Ramos (cell line): ENCODE results near the gene IQGAP1.
"Not testable (repeated sequence)": the region's sequence is repeated elsewhere in the genome, so short reads cannot be mapped to it uniquely, and the experiment has no call there.

ENCODE experiments used
- in situ Hi-C: fragments of 300-500 bp; cut with MboI; formaldehyde crosslinking; loops from one replicate; pipeline ENCODE4 v1.14.3; 2022; ENCODE audit warnings: low sequenced_read_pairs; ENCODE audit not compliant: unreplicated experiment

Gene IQGAP1, protein sequence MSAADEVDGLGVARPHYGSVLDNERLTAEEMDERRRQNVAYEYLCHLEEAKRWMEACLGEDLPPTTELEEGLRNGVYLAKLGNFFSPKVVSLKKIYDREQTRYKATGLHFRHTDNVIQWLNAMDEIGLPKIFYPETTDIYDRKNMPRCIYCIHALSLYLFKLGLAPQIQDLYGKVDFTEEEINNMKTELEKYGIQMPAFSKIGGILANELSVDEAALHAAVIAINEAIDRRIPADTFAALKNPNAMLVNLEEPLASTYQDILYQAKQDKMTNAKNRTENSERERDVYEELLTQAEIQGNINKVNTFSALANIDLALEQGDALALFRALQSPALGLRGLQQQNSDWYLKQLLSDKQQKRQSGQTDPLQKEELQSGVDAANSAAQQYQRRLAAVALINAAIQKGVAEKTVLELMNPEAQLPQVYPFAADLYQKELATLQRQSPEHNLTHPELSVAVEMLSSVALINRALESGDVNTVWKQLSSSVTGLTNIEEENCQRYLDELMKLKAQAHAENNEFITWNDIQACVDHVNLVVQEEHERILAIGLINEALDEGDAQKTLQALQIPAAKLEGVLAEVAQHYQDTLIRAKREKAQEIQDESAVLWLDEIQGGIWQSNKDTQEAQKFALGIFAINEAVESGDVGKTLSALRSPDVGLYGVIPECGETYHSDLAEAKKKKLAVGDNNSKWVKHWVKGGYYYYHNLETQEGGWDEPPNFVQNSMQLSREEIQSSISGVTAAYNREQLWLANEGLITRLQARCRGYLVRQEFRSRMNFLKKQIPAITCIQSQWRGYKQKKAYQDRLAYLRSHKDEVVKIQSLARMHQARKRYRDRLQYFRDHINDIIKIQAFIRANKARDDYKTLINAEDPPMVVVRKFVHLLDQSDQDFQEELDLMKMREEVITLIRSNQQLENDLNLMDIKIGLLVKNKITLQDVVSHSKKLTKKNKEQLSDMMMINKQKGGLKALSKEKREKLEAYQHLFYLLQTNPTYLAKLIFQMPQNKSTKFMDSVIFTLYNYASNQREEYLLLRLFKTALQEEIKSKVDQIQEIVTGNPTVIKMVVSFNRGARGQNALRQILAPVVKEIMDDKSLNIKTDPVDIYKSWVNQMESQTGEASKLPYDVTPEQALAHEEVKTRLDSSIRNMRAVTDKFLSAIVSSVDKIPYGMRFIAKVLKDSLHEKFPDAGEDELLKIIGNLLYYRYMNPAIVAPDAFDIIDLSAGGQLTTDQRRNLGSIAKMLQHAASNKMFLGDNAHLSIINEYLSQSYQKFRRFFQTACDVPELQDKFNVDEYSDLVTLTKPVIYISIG (N-terminal part only)

DNA sequence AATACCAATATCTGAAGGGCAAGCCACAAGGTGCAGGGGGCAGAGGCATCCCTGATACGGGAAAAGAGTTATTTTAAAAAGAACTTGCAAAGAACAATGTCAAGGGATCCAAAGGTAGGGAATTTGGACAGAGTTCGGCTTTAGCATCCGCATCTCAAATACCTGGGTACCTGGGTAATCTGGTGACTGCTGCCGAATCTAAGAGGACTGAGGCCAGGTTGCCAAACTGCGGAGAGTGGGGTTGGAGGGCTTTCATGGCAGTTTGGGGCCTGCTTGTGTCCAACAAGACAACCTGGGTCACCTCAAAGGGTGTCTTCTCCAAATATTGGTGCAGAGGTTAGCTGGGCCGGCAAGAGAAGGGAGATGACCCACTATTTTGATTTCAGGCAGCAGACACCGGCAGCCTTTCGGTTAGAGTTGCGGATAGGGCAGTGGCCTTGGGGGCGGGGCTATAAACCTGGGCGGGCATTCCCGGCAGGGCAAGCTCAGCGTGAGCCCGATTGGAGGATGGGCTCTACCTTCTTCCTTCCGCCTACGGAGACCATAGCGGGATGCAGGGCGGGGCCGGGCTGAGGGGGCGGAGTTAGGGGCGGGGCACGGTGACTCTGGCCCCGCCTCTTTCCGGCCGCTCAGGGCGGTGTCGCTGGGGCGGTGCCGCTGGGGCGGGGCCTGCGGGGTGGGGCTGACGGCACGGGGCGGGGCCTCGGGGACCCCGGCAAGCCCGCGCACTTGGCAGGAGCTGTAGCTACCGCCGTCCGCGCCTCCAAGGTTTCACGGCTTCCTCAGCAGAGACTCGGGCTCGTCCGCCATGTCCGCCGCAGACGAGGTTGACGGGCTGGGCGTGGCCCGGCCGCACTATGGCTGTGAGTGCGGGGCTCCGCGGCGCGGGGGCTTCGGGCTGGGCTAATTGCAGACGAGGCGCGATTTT is at the start of gene IQGAP1:
Gene IQGAP1 (plus strand): TSS at position 709 of the 928 bp plus-strand sequence. CDS start 100 bp downstream, at position 809.
- in situ Hi-C loops, result no loop called here

DNA sequence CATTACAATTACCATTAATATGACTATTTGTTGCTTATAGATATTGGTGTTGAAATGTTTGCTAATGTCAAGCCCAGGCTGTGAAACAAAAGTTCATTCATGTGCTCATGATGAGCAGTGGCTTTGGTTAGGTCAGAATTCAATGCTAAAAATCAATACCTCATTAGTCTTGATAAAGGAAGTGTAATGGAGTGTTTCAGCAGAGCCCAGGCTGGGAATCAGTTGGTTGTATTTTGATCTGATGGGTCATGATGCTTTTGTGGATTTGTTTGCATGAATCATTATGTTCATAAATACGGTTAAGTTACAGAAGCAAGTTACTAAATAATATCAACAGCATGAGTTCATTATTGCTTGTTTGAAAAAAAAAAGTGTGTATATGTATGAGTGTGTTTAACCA is 49.5 kb upstream of the IQGAP1 start:
- in situ Hi-C loops, result no loop called here

GRCh38 chr15:90340345-90340744 is 47.7 kb upstream of the IQGAP1 start:
- in situ Hi-C loops, result no loop called here

DNA sequence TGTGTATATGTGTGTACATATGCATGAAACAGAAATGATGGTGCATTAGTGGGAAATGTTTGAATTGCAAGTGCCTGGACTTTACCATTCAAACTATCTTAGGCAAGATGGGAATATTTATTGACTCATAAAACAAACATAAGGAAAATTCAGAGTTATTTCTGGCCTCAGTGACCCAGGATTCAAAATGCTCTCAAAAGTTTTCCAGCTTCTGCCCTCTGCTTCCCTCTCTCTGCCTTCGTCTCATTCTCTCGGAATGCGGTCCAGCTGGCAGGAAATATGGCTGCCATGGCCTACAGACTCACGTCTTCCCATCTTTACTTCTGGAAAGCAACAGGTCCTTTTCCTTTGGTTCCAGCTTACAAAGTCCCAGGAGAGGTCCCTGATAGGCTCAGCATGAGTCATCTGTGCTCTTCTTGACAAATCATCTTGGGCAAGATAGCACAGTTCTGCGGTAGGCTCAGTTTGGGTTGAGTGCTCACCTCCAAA is 44.7 kb upstream of the IQGAP1 start:
- in situ Hi-C loops, result no loop called here

DNA sequence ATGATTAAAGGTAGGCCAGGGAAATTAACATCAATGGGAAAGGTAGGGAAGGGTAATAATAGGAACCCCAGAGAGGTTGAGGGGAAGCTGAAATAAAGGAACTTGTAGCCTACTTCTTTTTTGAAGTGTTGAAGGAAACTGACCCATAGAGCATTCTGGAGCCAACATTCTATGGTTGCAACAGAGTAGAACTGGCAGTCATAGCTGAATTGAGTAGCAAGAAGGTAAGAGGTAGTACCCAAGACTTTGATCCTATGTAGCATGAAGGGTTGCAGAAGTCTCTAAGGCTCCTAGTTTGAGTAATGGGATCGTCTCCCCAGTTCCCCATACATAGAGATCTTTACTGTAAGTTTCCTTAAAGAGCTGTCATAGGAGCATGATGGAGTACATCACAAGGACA is 43.4 kb upstream of the IQGAP1 start:
- in situ Hi-C loops, result no loop called here

DNA sequence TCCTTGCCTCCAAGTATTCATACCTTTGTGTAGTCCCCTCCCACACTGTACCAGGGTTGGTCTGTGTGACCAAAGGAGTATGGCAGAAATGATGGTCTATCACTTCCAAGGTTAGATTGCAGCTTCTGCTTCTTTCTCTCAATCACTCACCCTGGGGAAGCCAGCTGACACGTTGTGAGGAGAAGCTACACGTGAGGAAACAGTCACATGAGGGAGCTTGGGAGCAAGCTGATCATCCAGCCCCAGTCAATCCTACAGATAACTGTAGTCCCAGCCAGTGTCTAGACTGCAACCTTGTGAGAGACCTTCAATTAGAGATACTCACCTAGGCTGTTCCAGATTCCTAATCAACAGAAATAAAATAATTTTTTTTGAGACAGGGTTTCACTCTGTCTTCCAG is 42.2 kb upstream of the IQGAP1 start:
- in situ Hi-C loops, result no loop called here

DNA sequence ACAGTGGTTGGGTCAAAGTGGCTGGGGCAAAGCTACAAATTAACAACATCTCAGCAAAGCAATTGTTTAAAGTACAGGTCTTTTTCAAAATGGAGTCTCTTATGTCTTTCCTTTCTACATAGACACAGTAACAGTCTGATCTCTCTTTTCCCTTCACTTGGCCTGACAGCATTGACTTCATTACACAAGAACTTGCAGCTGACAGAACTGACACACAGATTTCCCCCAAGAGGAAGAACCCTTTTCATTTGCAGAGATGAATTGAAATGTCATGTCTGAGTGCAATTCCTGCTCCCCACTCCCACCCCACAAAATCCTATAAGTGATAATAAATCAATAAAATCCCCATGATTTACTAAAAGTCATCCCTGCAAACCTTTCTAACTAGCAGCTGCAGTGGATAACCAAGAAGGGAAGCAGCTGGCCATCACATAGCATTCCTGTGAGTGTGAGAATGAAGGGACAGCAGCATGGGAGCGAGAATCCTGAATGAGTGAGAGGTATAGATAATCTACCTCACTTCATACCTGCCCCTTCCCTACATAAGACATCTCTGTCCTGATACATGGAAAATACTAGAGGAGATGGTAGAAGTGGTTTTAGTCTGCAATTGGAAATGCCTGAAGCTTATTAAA is 40.5 kb upstream of the IQGAP1 start:
- in situ Hi-C loops, result not testable (repeated sequence)

- in situ Hi-C loops, result no loop called here
These were observed 39.6 kb upstream of the IQGAP1 start for GRCh38 chr15:90348456-90348855.

- in situ Hi-C loops, result no loop called here
These were observed 39.0 kb upstream of the IQGAP1 start for GRCh38 chr15:90349072-90349471.

GRCh38 chr15:90349821-90350220 is 38.2 kb upstream of the IQGAP1 start:
- in situ Hi-C loops, result no loop called here

GRCh38 chr15:90351479-90352106 is 36.4 kb upstream of the IQGAP1 start:
- in situ Hi-C loops, result no loop called here

GRCh38 chr15:90352107-90352893 is 35.7 kb upstream of the IQGAP1 start, which contains the start of gene ZNF774:
ZNF774 (plus strand) TSS chr15:90352284; CDS start chr15:90354661, 2,377 bp downstream.
- in situ Hi-C loops, result no loop called here

GRCh38 chr15:90354986-90355385 is 33.1 kb upstream of the IQGAP1 start:
- in situ Hi-C loops, result no loop called here

DNA sequence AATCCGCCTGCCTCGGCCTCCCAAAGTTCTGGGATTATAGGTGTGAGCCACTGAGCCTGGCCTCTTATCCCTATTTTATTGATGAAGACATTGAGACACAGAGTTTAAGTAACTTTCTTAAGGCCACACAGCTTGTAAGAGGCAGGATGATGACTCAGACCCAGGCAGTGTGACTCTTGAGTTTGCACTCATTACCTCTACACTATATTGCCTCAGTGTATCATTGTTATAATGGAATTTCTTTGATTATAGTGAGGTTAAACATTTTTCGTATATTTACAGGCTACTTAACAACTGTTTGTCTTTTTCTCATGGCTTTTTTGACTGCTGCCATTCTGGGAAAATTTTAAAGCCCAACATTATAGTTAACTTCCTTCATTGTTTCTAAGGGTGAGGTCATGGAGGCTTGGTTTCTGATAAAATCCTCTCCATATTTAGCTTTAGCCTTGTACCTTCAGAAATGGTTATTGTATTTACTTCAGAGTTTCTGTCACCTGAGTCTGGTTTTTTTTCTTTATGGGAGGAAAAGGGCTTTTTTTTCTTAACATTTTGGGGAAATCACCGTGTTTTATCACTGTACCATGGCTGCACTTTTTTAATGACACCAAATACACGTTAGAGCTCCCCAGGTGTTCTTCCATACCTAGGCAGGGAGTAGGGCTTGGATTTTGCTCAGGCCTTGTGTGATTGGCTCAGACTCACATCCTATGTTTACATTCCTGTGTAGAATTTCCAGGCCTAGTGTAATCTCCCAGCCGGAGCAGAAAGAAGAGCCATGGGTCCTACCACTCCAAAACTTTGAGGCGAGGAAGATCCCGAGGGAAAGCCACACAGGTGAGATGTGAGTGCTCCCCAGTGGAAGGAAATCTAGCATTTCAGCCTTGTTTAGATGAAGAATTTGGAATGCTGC is 29.7 kb upstream of the IQGAP1 start:
- in situ Hi-C loops, result no loop called here

GRCh38 chr15:90360746-90361145 is 27.3 kb upstream of the IQGAP1 start:
- in situ Hi-C loops, result no loop called here

GRCh38 chr15:90362936-90363212 is 25.2 kb upstream of the IQGAP1 start:
- in situ Hi-C loops, result no loop called here

DNA sequence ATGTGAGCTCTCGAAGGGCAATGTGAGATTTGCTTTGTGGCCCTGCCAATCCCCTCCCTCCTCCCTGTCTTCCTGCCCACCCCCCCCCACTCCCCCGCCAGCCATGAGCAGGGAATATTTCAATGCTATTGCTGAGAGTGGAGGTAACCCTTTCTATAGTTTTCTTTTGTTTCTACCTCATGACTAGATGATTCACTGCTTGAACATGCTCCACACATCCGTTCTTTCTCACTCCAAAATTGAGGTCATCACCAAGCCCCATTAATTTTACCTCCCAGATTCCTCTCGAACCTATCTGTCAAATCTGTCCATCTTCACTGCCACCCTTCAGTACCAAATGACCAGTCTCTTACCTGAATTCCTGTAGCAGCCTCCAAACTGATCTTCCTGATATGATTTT is 23.8 kb upstream of the IQGAP1 start:
- in situ Hi-C loops, result no loop called here
